ENCODE measurements around the gene PLA1A.

Gene PLA1A

GRCh38 chr3:119641416-119641815, 43.7 kb downstream of the PLA1A start:
- DNase-seq = no peak

GRCh38 chr3:119642746-119643473, 45.2 kb downstream of the PLA1A start:
- DNase-seq = no peak

GRCh38 chr3:119643528-119643927, 45.8 kb downstream of the PLA1A start:
- no peak for DNase-seq

- no peak for DNase-seq
Observed at GRCh38 chr3:119644481-119644880, 46.8 kb downstream of the PLA1A start.

- no peak for DNase-seq
Observed at GRCh38 chr3:119645813-119646212, 48.1 kb downstream of the PLA1A start.

GRCh38 chr3:119647171-119647570, 49.5 kb downstream of the PLA1A start:
- DNase-seq = no peak

GRCh38 chr3:119647843-119648575, 50.3 kb downstream of the PLA1A start:
- no peak for DNase-seq

GRCh38 chr3:119649761-119650160, 52.1 kb downstream of the PLA1A start:
- no peak for DNase-seq

- no peak for DNase-seq
Observed at GRCh38 chr3:119652306-119653033, 54.8 kb downstream of the PLA1A start.

GRCh38 chr3:119653876-119654275, 56.2 kb downstream of the PLA1A start:
- DNase-seq = no peak

GRCh38 chr3:119657887-119658702, 60.4 kb downstream of the PLA1A start:
- DNase-seq = no peak

- no peak for DNase-seq
Observed at GRCh38 chr3:119658994-119659393, 61.3 kb downstream of the PLA1A start.

- no peak for DNase-seq
Observed at GRCh38 chr3:119659606-119660291, 62.1 kb downstream of the PLA1A start.

GRCh38 chr3:119660474-119661440, 63.1 kb downstream of the PLA1A start, which contains the start of gene POPDC2:
TSS of gene POPDC2 (minus strand) at chr3:119660589. CDS start at chr3:119660423, 166 bp downstream.
- DNase-seq = no peak

- no peak for DNase-seq
Observed at GRCh38 chr3:119662604-119663373, 65.1 kb downstream of the PLA1A start.

- no peak for DNase-seq
Observed at GRCh38 chr3:119663885-119664284, 66.2 kb downstream of the PLA1A start.

GRCh38 chr3:119664370-119664769, 66.7 kb downstream of the PLA1A start:
- DNase-seq = no peak

GRCh38 chr3:119664850-119665379, 67.2 kb downstream of the PLA1A start:
- no peak for DNase-seq

GRCh38 chr3:119665954-119666559, 68.4 kb downstream of the PLA1A start:
- DNase-seq = no peak
